A673 (cell line): Measurements from ENCODE around the gene ARL4C. TPM values are rescaled to one million over a fixed set of nuclear protein-coding genes. Genes with fewer than 3 reads are reported as not detected.

Experiments
- BruUV-seq: library from RNA; stranded (reverse); fragments of 400-500 nt; replicated peaks from 2 replicates; lab custom pipeline; 2021; lab: Mats Ljungman, UMichigan
- CTCF ChIA-PET: fragments of 300-600 bp; sonication (Branson Sonifier 250); formaldehyde crosslinking; loops from one replicate; lab custom pipeline; 2022; ENCODE audit warnings: antibody characterized with exemption; lab: Charles Lee
- POLR2A ChIA-PET: fragments of 300-600 bp; sonication (Branson Sonifier 250); formaldehyde crosslinking; loops from one replicate; lab custom pipeline; 2022; ENCODE audit warnings: antibody characterized with exemption; ENCODE audit not compliant: low non-redundant PET; lab: Charles Lee
- DNase-seq: peaks from one replicate; pipeline ENCODE4 v3.0.0-alpha.2; 2015; ENCODE audit warnings: low spot score
- H3K27ac ChIP-seq: fragments of 200-600 bp; sonication (generic); 2 replicates; pipeline ENCODE4 v1.5.1; 2016; ENCODE audit warnings: mixed run types, low read depth, mild to moderate bottlenecking, mixed read lengths, antibody characterized with exemption, low read length; ENCODE audit not compliant: poor library complexity, severe bottlenecking
- H3K27me3 ChIP-seq: fragments of 200-600 bp; sonication (generic); replicated peaks from 2 replicates; pipeline ENCODE4 v1.6.1; 2017; ENCODE audit warnings: mixed run types, low read depth, mild to moderate bottlenecking, mixed read lengths, antibody characterized with exemption, low read length; ENCODE audit not compliant: insufficient read depth, poor library complexity
- H3K36me3 ChIP-seq: fragments of 200-600 bp; sonication (generic); 2 replicates; pipeline ENCODE4 v1.6.1; 2016; ENCODE audit warnings: mixed run types, mild to moderate bottlenecking, mixed read lengths, antibody characterized with exemption, low read length; ENCODE audit not compliant: insufficient read depth, poor library complexity, severe bottlenecking
- H3K4me1 ChIP-seq: fragments of 200-600 bp; sonication (generic); 2 replicates; pipeline ENCODE4 v1.6.1; 2017; ENCODE audit warnings: mixed run types, mild to moderate bottlenecking, mixed read lengths, antibody characterized with exemption, low read length; ENCODE audit not compliant: insufficient read depth, poor library complexity, severe bottlenecking
- H3K4me3 ChIP-seq: fragments of 200-600 bp; sonication (generic); 2 replicates; pipeline ENCODE4 v1.5.1; 2016; ENCODE audit warnings: low read depth, mixed run types, mild to moderate bottlenecking, mixed read lengths, low read length; ENCODE audit not compliant: poor library complexity, severe bottlenecking
- H3K9me3 ChIP-seq: fragments of 200-600 bp; sonication (generic); 2 replicates; pipeline ENCODE4 v1.6.1; 2016; ENCODE audit warnings: mixed run types, low read depth, mild to moderate bottlenecking, mixed read lengths, antibody characterized with exemption, low read length; ENCODE audit not compliant: poor library complexity, severe bottlenecking
- CTCF ChIP-seq: fragments of 300-800, 200-600 bp; sonication (generic); conservative IDR thresholded peaks from 2 replicates; pipeline ENCODE4 v1.5.1; 2017; ENCODE audit warnings: low read depth, mild to moderate bottlenecking, antibody characterized with exemption, low read length, moderate library complexity, mixed read lengths
- EZH2 ChIP-seq: fragments of 200-600 bp; sonication (generic); IDR thresholded peaks from 2 replicates; pipeline ENCODE4 v1.6.1; 2017; ENCODE audit warnings: borderline replicate concordance, low read depth, mild to moderate bottlenecking, mixed read lengths, antibody characterized with exemption, low read length; ENCODE audit not compliant: poor library complexity, severe bottlenecking
- intact Hi-C: fragments of 100-400 bp; cut with micrococcal nuclease; formaldehyde crosslinking; loops from one replicate; pipeline ENCODE4 v1.10.0; 2022; ENCODE audit not compliant: unreplicated experiment
- total RNA-seq: library from RNA; stranded (reverse); gene quantifications from 2 replicates; pipeline ENCODE4 v1.2.3, GENCODE V29; 2021

ARL4C gene
- total RNA-seq, 1 experiment from 2014 or later: 3.0 TPM

DNA sequence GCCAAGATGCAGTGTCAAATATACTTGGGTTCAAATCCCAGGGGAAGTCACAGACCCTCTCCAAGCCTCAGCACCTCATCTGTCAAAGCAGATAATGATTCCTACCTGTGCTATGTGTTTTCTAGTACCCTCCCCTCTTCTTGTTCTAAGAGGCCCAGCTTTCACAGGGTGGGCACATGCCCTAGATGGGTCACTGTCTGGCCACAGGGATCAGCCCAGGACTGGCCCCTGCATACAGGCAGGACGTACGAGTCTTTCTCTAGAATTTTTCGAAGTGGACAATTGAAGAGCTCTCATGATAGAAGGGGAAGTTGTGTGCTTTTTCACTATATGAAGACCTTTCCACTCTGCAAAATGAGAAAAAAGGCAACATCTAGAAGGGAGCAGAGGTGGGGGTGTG lies 22.2 kb downstream of the ARL4C start:
- no peak for DNase-seq
- Histone ChIP-seq H3K27ac (no peak overlapping the region), H3K4me1 (no peaks in the 10 kb centered on the region), H3K4me3 (no peak overlapping the region), H3K9me3 (no peaks in the 10 kb centered on the region), H3K27me3 (no peaks in the 10 kb centered on the region), H3K36me3 (no peaks in the 10 kb centered on the region)
- CTCF ChIA-PET: no interaction called here
- TF ChIP-seq EZH2: no peak
- no peak for TF ChIP-seq CTCF
- POLR2A ChIA-PET: no interaction called here
- no TSS peak for BruUV-seq
- intact Hi-C loops: no loop called here

DNA sequence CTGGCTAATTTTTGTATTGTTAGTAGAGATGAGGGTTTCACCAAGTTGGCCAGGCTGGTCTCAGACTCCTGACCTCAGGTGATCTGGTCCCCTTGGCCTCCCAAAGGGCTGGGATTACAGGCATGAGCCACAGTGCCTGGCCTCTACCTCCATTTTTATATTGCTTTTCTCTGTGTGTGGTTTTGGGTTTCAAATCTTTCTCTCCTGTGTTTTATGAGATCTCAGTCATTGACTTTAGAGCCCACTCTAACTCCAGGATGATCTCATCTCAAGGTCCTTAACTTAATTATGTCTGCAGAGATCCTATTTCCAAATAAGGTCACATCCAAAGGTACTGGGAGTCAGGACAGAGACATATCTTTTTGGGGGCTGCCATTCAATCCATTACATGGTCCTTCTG lies 24.7 kb downstream of the ARL4C start:
- H3K4me3 ChIP-seq: no peak overlapping the region
- no peaks in the 10 kb centered on the region for H3K27me3 ChIP-seq
- no peak for DNase-seq
- TF ChIP-seq EZH2 (no peak), CTCF (no peak)
- intact Hi-C loops: no loop called here
- no peaks in the 10 kb centered on the region for H3K9me3 ChIP-seq
- H3K27ac ChIP-seq: no peak overlapping the region
- no peaks in the 10 kb centered on the region for H3K4me1 ChIP-seq
- ChIA-PET CTCF (no interaction called here), POLR2A (no interaction called here)
- no peaks in the 10 kb centered on the region for H3K36me3 ChIP-seq
- BruUV-seq: no TSS peak

DNA sequence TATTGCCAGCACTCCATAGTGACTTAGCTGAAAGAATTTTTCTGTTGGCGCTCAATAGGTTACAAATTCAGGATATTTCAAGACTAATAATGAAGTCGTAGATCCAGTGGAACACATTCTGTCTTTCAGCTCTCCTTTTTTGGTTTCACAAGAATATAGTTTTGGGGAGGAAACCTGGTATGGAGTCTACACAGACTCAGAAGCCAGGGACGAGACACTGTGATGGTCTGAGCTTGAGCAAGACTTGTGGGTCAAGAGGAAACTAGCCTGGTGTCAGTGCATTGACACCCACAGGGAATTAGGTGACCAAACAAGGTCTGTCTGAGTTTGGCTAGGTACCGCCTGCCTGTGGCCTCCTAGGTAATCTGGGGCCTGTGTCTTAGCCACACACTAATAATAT lies 26.9 kb downstream of the ARL4C start:
- no peak for TF ChIP-seq CTCF
- no peak for TF ChIP-seq EZH2
- intact Hi-C loops: no loop called here
- no peak for DNase-seq
- POLR2A ChIA-PET: no interaction called here
- BruUV-seq: no TSS peak
- Histone ChIP-seq H3K4me1 (no peaks in the 10 kb centered on the region), H3K9me3 (no peaks in the 10 kb centered on the region), H3K36me3 (no peaks in the 10 kb centered on the region), H3K27me3 (no peaks in the 10 kb centered on the region), H3K27ac (no peak overlapping the region), H3K4me3 (no peak overlapping the region)
- CTCF ChIA-PET: no interaction called here
